ENCODE measurements around the gene CLCN1.

Gene CLCN1

GRCh38 chr7:143329471-143330170 lies 13.7 kb downstream of the CLCN1 start:
- in situ Hi-C loops (cut with MboI; ENCODE audit: low sequenced_read_pairs), result no loop called here

- in situ Hi-C loops (cut with MboI; ENCODE audit: low sequenced_read_pairs), result no loop called here
Observed at GRCh38 chr7:143331179-143331801, 15.4 kb downstream of the CLCN1 start.

- in situ Hi-C loops (cut with MboI; ENCODE audit: low sequenced_read_pairs), result no loop called here
Observed at GRCh38 chr7:143334244-143334643, 18.3 kb downstream of the CLCN1 start.

- in situ Hi-C loops (cut with MboI; ENCODE audit: low sequenced_read_pairs), result no loop called here
Observed at GRCh38 chr7:143337216-143337615, 21.3 kb downstream of the CLCN1 start.

GRCh38 chr7:143341842-143342241 lies 25.9 kb downstream of the CLCN1 start:
- in situ Hi-C loops (cut with MboI; ENCODE audit: low sequenced_read_pairs), result no loop called here

GRCh38 chr7:143343596-143343995 lies 27.7 kb downstream of the CLCN1 start:
- in situ Hi-C loops (cut with MboI; ENCODE audit: low sequenced_read_pairs), result no loop called here

- in situ Hi-C loops (cut with MboI; ENCODE audit: low sequenced_read_pairs), result no loop called here
Observed at GRCh38 chr7:143345428-143345900, 29.6 kb downstream of the CLCN1 start.

- in situ Hi-C loops (cut with MboI; ENCODE audit: low sequenced_read_pairs), result no loop called here
Observed at GRCh38 chr7:143346018-143346417, 30.1 kb downstream of the CLCN1 start.

- in situ Hi-C loops (cut with MboI; ENCODE audit: low sequenced_read_pairs), result no loop called here
Observed at GRCh38 chr7:143347950-143348349, 32.0 kb downstream of the CLCN1 start.

- in situ Hi-C loops (cut with MboI; ENCODE audit: low sequenced_read_pairs), result no loop called here
Observed at GRCh38 chr7:143351060-143351459, 35.1 kb downstream of the CLCN1 start.

GRCh38 chr7:143351574-143351973 lies 35.7 kb downstream of the CLCN1 start:
- in situ Hi-C loops (cut with MboI; ENCODE audit: low sequenced_read_pairs), result no loop called here

- in situ Hi-C loops (cut with MboI; ENCODE audit: low sequenced_read_pairs), result no loop called here
Observed at GRCh38 chr7:143352531-143353002, 36.7 kb downstream of the CLCN1 start.

GRCh38 chr7:143354376-143354775 lies 38.5 kb downstream of the CLCN1 start:
- in situ Hi-C loops (cut with MboI; ENCODE audit: low sequenced_read_pairs), result no loop called here

GRCh38 chr7:143354965-143355364 lies 39.1 kb downstream of the CLCN1 start:
- in situ Hi-C loops (cut with MboI; ENCODE audit: low sequenced_read_pairs), result no loop called here

- in situ Hi-C loops (cut with MboI; ENCODE audit: low sequenced_read_pairs), result no loop called here
Observed at GRCh38 chr7:143355450-143356385, 39.8 kb downstream of the CLCN1 start.

- in situ Hi-C loops (cut with MboI; ENCODE audit: low sequenced_read_pairs), result no loop called here
Observed at GRCh38 chr7:143356414-143357050, 40.6 kb downstream of the CLCN1 start.

GRCh38 chr7:143358626-143359025 lies 42.7 kb downstream of the CLCN1 start:
- in situ Hi-C loops (cut with MboI; ENCODE audit: low sequenced_read_pairs), result no loop called here

GRCh38 chr7:143359771-143360353 lies 44.0 kb downstream of the CLCN1 start:
- in situ Hi-C loops (cut with MboI; ENCODE audit: low sequenced_read_pairs), result no loop called here

- in situ Hi-C loops (cut with MboI; ENCODE audit: low sequenced_read_pairs), result no loop called here
Observed at GRCh38 chr7:143360788-143361551, 45.1 kb downstream of the CLCN1 start.
